Common myeloid progenitor, CD34-positive (primary cell): Measurements from ENCODE around the gene GCN1.

ENCODE experiments used
- CTCF ChIA-PET: fragments of 350-600 bp; sonication (Branson Sonifier 250); formaldehyde crosslinking; loops from one replicate; lab custom pipeline; 2021; ENCODE audit warnings: antibody characterized with exemption; lab: Charles Lee
- POLR2A ChIA-PET: fragments of 350-600 bp; sonication (Branson Sonifier 250); formaldehyde crosslinking; loops from one replicate; lab custom pipeline; 2021; ENCODE audit warnings: antibody characterized with exemption; lab: Charles Lee
- DNase-seq, 3 donors: peaks; one replicate each; pipeline versions ENCODE4 v3.0.0 to v3.0.0-alpha.2; 2013
- H3K27ac ChIP-seq, 2 experiments: 1 replicate in 1 of 2; 2 replicates in 1 of 2; pipeline ENCODE4 v1.7.0; 2013; ENCODE audit warnings: inconsistent platforms in 2 of 2, low read length in 2 of 2, mild to moderate bottlenecking in 2 of 2, low read depth in 1 of 2, moderate library complexity in 1 of 2; ENCODE audit not compliant: severe bottlenecking in 2 of 2, insufficient read depth in 1 of 2, poor library complexity in 1 of 2
- H3K27me3 ChIP-seq, 5 experiments: replicated peaks in 2 of 5; 1 replicate in 3 of 5; 2 replicates in 2 of 5; pipeline versions ENCODE4 v1.6.1 to v1.7.0; 2013; ENCODE audit warnings: low read length in 4 of 5, mild to moderate bottlenecking in 2 of 5, moderate library complexity in 2 of 5, inconsistent platforms in 1 of 5; ENCODE audit not compliant: insufficient read depth in 5 of 5, control insufficient read depth in 4 of 5
- H3K36me3 ChIP-seq, 4 experiments: 1 replicate in 2 of 4; 2 replicates in 2 of 4; pipeline versions ENCODE4 v1.6.1 to v1.7.0; 2013; ENCODE audit warnings: low read length in 3 of 4, control low read depth in 1 of 4, mild to moderate bottlenecking in 1 of 4; ENCODE audit not compliant: control insufficient read depth in 4 of 4, insufficient read depth in 4 of 4
- H3K4me1 ChIP-seq, 4 experiments: 1 replicate in 3 of 4; 2 replicates in 1 of 4; pipeline versions ENCODE4 v1.6.1 to v1.7.1; 2013; ENCODE audit warnings: low read length in 3 of 4, mild to moderate bottlenecking in 3 of 4, control low read depth in 1 of 4, inconsistent platforms in 1 of 4, moderate library complexity in 1 of 4; ENCODE audit not compliant: control insufficient read depth in 4 of 4, insufficient read depth in 4 of 4; ENCODE audit errors: control extremely low read depth in 1 of 4
- H3K4me3 ChIP-seq, 7 experiments: 1 replicate in 4 of 7; 2 replicates in 3 of 7; pipeline versions ENCODE4 v1.5.1 to v1.7.0; 2013; ENCODE audit warnings: mild to moderate bottlenecking in 7 of 7, low read length in 6 of 7, moderate library complexity in 6 of 7, inconsistent platforms in 2 of 7, low read depth in 2 of 7, control low read depth in 1 of 7; ENCODE audit not compliant: insufficient read depth in 4 of 7, control insufficient read depth in 1 of 7; ENCODE audit errors: extremely low read depth in 1 of 7
- H3K9me3 ChIP-seq, 5 experiments: 1 replicate in 4 of 5; 2 replicates in 1 of 5; pipeline versions ENCODE4 v1.6.1 to v1.7.1; 2013; ENCODE audit warnings: low read length in 4 of 5, mild to moderate bottlenecking in 2 of 5, inconsistent platforms in 1 of 5, low read depth in 1 of 5, moderate library complexity in 1 of 5; ENCODE audit not compliant: control insufficient read depth in 4 of 5, insufficient read depth in 2 of 5; ENCODE audit errors: control extremely low read depth in 1 of 5
- WGBS: methylation state at CpG from one replicate; pipeline ENCODE4 v1.1.5; 2013; ENCODE audit not compliant: insufficient coverage; 5-methylcytosine and 5-hydroxymethylcytosine counted together

Gene GCN1

DNA sequence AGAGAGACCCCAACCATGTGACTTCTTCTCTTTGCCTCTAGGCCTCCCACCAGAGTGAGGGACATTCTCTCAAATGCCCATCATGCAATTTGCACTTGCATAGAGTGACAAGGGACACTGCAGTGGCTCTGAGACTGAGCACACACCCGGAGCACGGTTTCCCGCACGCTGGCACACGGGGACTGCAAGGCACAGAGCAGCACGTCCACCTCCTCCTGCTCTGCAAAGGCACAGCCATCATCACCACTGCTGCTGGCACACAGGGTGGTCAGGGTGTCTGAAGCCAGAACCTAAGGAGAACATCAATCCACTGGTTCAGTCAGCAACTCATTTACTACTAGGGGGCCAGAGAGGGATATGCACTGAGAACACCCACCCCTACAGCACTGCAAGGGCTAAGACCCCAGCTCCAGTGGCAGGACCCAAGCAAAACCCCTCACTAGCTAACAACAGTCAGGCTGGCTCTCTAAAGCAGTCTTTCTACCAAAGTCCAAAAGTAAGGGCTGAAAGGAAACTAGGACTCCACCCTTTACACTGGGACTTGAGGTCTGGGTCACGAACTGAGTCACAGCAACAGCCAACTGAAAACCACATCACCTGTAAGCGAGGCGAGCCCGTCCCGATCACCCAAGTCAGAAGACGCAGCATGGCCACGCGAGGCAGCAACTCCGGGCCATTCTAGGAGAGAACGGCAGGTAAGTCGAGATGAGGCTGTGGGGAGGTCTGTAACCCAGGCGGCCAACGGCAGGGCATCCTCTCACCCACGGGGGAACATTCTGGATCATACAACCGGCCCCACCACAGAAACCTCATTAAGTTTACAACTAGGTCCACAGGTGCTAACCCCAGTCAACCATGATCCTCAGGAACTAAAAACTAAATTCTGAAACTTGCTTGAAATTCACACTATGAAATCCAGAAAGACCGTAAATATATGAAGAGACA lies 37.9 kb downstream of the GCN1 start:
- peaks cover 36 to 93% (median 79%) of the 10 kb centered on the region in 4 experiments for H3K36me3 ChIP-seq
- no peak for DNase-seq
- CTCF ChIA-PET, result no interaction called here

DNA sequence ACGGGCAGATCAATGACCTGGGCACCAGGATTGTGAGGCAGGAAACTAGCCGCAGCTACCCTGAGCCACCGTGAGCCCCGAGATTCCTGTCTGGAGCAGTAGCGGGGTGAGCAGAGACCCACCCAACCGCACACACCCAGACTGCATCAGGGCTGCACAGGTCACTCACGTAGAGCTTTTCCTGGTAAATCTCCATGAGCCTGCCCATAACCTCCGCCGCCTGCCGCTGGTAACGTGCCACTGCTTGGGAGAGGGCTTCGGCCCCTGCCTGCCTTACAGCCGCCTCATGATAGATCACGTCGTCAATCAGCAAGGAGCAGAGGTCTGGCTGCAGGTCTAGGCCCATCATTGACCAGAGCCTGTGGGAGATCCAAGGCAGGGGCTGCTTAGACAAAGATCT lies 39.4 kb downstream of the GCN1 start:
- Histone ChIP-seq H3K9me3 (no peaks in the 10 kb centered on the region), H3K4me3 (no peak overlapping the region), H3K4me1 (no peaks in the 10 kb centered on the region), H3K36me3 (peaks cover 31 to 91% (median 73%) of the 10 kb centered on the region in 4 experiments), H3K27me3 (no peaks in the 10 kb centered on the region), H3K27ac (no peak overlapping the region)
- POLR2A ChIA-PET, result no interaction called here
- CTCF ChIA-PET, result no interaction called here
- DNase-seq, result no peak
- WGBS, result 96% methylated on average over 15 of the region's 15 CpGs

More for the DNA sequence above, 37.9 kb downstream of the GCN1 start:
- WGBS, result 98% methylated on average over 16 of the region's 22 CpGs
- H3K27me3 ChIP-seq, result no peaks in the 10 kb centered on the region
- H3K4me1 ChIP-seq, result no peaks in the 10 kb centered on the region
- no peak overlapping the region for H3K27ac ChIP-seq
- H3K4me3 ChIP-seq, result no peak overlapping the region
- POLR2A ChIA-PET, result no interaction called here
- no peaks in the 10 kb centered on the region for H3K9me3 ChIP-seq

DNA sequence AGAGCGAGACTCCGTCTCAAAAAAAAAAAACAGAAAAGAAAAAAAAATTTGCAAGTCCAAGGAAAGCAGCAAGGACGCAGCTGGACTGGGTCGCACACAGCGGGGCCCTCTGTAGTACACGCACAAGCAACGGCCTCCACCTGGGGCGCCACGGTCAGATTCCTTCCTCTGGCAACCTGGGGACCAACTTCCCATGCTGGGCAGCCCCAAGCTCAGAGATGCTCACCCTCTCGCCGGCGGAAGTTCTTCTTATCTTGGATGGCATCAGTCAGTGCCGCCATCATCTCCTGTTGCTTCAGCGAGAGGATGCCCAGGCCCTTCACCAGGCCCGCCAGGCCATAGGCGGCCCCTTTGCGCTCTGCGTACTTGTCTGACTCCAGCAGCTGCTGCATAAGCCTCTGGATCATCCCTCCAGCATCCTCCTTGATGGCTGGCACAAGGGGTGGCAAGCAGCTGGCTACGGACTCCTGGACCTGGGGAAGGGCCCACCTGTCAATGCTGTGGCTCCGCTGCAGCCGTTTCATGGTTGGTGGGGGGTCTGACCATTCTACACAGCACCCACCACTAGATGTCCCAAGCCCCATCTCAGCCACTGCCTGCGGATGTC lies 43.5 kb downstream of the GCN1 start:
- H3K4me1 ChIP-seq, result no peaks in the 10 kb centered on the region
- ChIA-PET CTCF (interaction anchor here (0.7 to 1.5 kb wide), 2 partner anchors 10 to 31 kb away, joined by 3 to 4 read pairs; no protein-coding TSS in a partner anchor), POLR2A (no interaction called here)
- H3K9me3 ChIP-seq, result no peaks in the 10 kb centered on the region
- no peak overlapping the region for H3K4me3 ChIP-seq
- peaks cover 29 to 91% (median 74%) of the 10 kb centered on the region in 4 experiments for H3K36me3 ChIP-seq
- 91% methylated on average over 20 of the region's 22 CpGs for WGBS
- H3K27ac ChIP-seq, result no peak overlapping the region
- no peak for DNase-seq
- H3K27me3 ChIP-seq, result no peaks in the 10 kb centered on the region

- no peak overlapping the region for H3K4me3 ChIP-seq
- ChIA-PET CTCF (no interaction called here), POLR2A (no interaction called here)
- no peaks in the 10 kb centered on the region for H3K9me3 ChIP-seq
- peaks cover 25 to 86% (median 67%) of the 10 kb centered on the region in 4 experiments for H3K36me3 ChIP-seq
- no peak overlapping the region for H3K27ac ChIP-seq
- H3K4me1 ChIP-seq, result no peaks in the 10 kb centered on the region
- no peaks in the 10 kb centered on the region for H3K27me3 ChIP-seq
- DNase-seq, result no peak
- 94% methylated on average over 11 of the region's 11 CpGs for WGBS
Observed at GRCh38 chr12:120148011-120148410, 46.5 kb downstream of the GCN1 start.

GRCh38 chr12:120145164-120145563 lies 49.4 kb downstream of the GCN1 start:
- H3K9me3 ChIP-seq, result no peaks in the 10 kb centered on the region
- no peak for DNase-seq
- CTCF ChIA-PET, result no interaction called here
- WGBS, result 98% methylated on average over 8 of the region's 8 CpGs
- H3K4me3 ChIP-seq, result no peak overlapping the region
- H3K27ac ChIP-seq, result no peak overlapping the region
- POLR2A ChIA-PET, result no interaction called here
- peaks cover 35 to 93% (median 75%) of the 10 kb centered on the region in 4 experiments for H3K36me3 ChIP-seq
- H3K27me3 ChIP-seq, result no peaks in the 10 kb centered on the region
- no peaks in the 10 kb centered on the region for H3K4me1 ChIP-seq

DNA sequence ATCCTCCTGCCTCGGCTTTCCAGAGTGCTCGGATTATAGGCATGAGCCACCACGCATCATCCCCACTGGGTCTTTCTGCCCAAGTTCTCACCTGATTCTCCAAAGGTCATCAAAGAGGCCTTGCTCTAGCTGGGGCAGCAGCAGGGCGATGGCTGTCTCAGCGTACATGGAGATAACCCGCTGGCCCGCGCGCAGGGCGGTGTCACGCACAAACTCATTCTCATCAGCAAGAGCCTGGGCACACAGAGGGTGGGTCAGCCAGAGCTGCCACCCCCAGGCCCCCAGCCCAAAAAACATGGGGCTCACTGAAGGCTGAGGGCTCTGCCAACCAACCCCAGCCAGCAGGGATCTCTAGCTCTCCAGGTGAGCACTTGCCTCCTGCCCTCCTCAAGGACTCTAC lies 50.3 kb downstream of the GCN1 start:
- ChIA-PET CTCF (no interaction called here), POLR2A (no interaction called here)
- Histone ChIP-seq H3K4me3 (no peak overlapping the region), H3K4me1 (no peaks in the 10 kb centered on the region), H3K9me3 (no peaks in the 10 kb centered on the region), H3K36me3 (peaks cover 36 to 93% (median 74%) of the 10 kb centered on the region in 4 experiments), H3K27me3 (no peaks in the 10 kb centered on the region), H3K27ac (no peak overlapping the region)
- 99% methylated on average over 11 of the region's 11 CpGs for WGBS
- DNase-seq, result no peak
